ENCODE data around the gene NOTCH3. TPM values are rescaled to one million over a fixed set of nuclear protein-coding genes. Genes with fewer than 3 reads are reported as not detected.

NOTCH3 gene
- total RNA-seq, 1 experiment from 2014 or later, result 39.4 TPM

DNA sequence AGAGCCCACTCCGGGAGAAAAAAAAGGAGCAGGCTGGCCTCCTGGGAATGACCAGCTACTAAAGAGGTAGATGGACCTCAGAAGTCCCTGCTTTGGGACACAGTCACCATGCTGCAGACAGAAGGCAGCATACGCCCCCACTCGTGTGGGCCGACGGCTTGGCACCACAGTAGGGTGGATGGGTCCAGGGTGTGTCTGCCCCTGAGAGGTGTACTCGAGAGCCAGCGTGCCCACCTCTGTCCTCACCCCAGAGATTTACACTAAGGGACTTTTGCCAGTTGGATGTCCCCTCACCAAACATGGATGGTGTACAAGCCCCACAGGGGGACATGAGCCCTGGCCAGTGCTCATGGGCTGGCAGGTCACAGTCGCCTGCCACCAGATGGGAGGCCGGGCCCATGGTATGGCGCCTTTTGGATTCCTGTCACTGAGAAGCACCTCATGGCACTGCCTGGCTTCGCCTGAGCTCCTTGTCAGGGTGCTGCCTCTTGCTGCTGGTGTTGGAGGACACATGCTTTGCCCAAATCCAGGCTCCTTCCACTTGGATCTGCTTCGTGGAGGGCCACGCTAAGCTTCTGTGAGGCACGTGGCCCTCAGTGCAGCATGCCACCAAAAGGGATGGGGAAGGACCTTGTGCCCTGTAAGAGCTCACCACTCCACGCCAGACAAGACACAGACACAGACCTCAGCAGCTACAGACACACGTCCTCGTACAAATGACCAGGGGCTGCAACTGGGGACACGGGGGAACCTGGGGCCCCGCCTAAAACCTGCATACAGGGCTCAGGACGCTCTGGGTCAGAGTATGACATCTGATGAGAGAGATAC, 44.8 kb upstream of the NOTCH3 start:
- H3K36me3 ChIP-seq (ENCODE audit: control insufficient read depth in 1 of 2, insufficient read depth in 2 of 2, low read length in 2 of 2), result peaks cover 0 to 3% of the 10 kb centered on the region in 2 experiments; a peak in 1 of 4 replicates
- no peak overlapping the region for H3K4me2 ChIP-seq (ENCODE audit: low read length)
- intact Hi-C loops (cut with micrococcal nuclease), result no loop called here
- no peaks in the 10 kb centered on the region for H4K20me1 ChIP-seq (ENCODE audit: insufficient read depth)
- no peak overlapping the region for H2AFZ ChIP-seq (ENCODE audit: low read depth, low read length, poor library complexity, severe bottlenecking)
- H3K9me2 ChIP-seq (ENCODE audit: insufficient read depth), result no peaks in the 10 kb centered on the region
- RAD21 ChIA-PET (ENCODE audit: low non-redundant PET in 1 of 2, low total read pairs in 2 of 2, uncharacterized antibody in 2 of 2, unreplicated experiment in 2 of 2), result no interaction called here
- TF ChIP-seq ZNF274 (IDR thresholded peaks at IDR 0.05; ENCODE audit: low read depth, low read length), result no peak
- TF ChIP-seq CBX3 (IDR thresholded peaks at IDR 0.05; ENCODE audit: low read depth), result no peak
- no peak for TF ChIP-seq ZFX (IDR thresholded peaks at IDR 0.05)
- TF ChIP-seq, protein P1, sequence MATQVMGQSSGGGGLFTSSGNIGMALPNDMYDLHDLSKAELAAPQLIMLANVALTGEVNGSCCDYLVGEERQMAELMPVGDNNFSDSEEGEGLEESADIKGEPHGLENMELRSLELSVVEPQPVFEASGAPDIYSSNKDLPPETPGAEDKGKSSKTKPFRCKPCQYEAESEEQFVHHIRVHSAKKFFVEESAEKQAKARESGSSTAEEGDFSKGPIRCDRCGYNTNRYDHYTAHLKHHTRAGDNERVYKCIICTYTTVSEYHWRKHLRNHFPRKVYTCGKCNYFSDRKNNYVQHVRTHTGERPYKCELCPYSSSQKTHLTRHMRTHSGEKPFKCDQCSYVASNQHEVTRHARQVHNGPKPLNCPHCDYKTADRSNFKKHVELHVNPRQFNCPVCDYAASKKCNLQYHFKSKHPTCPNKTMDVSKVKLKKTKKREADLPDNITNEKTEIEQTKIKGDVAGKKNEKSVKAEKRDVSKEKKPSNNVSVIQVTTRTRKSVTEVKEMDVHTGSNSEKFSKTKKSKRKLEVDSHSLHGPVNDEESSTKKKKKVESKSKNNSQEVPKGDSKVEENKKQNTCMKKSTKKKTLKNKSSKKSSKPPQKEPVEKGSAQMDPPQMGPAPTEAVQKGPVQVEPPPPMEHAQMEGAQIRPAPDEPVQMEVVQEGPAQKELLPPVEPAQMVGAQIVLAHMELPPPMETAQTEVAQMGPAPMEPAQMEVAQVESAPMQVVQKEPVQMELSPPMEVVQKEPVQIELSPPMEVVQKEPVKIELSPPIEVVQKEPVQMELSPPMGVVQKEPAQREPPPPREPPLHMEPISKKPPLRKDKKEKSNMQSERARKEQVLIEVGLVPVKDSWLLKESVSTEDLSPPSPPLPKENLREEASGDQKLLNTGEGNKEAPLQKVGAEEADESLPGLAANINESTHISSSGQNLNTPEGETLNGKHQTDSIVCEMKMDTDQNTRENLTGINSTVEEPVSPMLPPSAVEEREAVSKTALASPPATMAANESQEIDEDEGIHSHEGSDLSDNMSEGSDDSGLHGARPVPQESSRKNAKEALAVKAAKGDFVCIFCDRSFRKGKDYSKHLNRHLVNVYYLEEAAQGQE (IDR thresholded peaks at IDR 0.05; ENCODE audit: low read depth), result no peak
- TF ChIP-seq EGR1 (IDR thresholded peaks at IDR 0.05; ENCODE audit: low read depth), result no peak
- TF ChIP-seq EZH2 (IDR thresholded peaks at IDR 0.05), result no peak
- no peak for TF ChIP-seq SIN3A (IDR thresholded peaks at IDR 0.05; ENCODE audit: low read depth)
- no peak for TF ChIP-seq TCF7L2 (IDR thresholded peaks at IDR 0.05; ENCODE audit: borderline replicate concordance, extremely low read depth, insufficient read depth, insufficient read length)
- TF ChIP-seq EZH2phosphoT487 (IDR thresholded peaks at IDR 0.05; ENCODE audit: borderline replicate concordance), result no peak
- no peak for TF ChIP-seq SP1 (IDR thresholded peaks at IDR 0.05; ENCODE audit: low read depth)
- no peak for TF ChIP-seq ELF1 (IDR thresholded peaks at IDR 0.05; ENCODE audit: borderline replicate concordance, low read depth)
- no peak for TF ChIP-seq POLR2A (IDR thresholded peaks at IDR 0.05; ENCODE audit: borderline replicate concordance, extremely low read depth, insufficient read depth, insufficient read length)
- TF ChIP-seq POLR2AphosphoS5 (IDR thresholded peaks at IDR 0.05; ENCODE audit: low read depth, low read length), result no peak
- H3K4me1 ChIP-seq (ENCODE audit: control insufficient read depth in 1 of 2, insufficient read depth in 2 of 2, low read length in 2 of 2), result peaks cover 14 to 23% of the 10 kb centered on the region in 2 experiments
- no TSS peak for BruUV-seq (replicated peaks)
- ATAC-seq, result no peak
- no peak overlapping the region for H3K4me3 ChIP-seq (replicated peaks in 1 of 2; ENCODE audit: low read depth in 1 of 2, low read length in 2 of 2)
- POLR2A ChIA-PET, result no interaction called here
- no peaks in the 10 kb centered on the region for H3K9me3 ChIP-seq (ENCODE audit: control insufficient read depth in 1 of 2, insufficient read depth in 1 of 2, low read depth in 1 of 2, low read length in 2 of 2)
- no peaks in the 10 kb centered on the region for H3K27me3 ChIP-seq (ENCODE audit: insufficient read depth, low read length)
- H3K9ac ChIP-seq (ENCODE audit: low read length), result no peak overlapping the region
- CTCF ChIA-PET, result no interaction called here
- DNase-seq (ENCODE audit: low read depth, low spot score), result no peak
- H3K79me2 ChIP-seq (ENCODE audit: insufficient read depth, low read length), result no peaks in the 10 kb centered on the region; the same call in 1 of the 2 replicates
- H3K27ac ChIP-seq (ENCODE audit: low read depth, low read length), result no peak overlapping the region
